ENCODE results near the gene KIF19. TPM values are rescaled to one million over a fixed set of nuclear protein-coding genes. Genes with fewer than 3 reads are reported as not detected.

Gene KIF19
- total RNA-seq, 1 experiment from 2014 or later: 0.15 TPM

DNA sequence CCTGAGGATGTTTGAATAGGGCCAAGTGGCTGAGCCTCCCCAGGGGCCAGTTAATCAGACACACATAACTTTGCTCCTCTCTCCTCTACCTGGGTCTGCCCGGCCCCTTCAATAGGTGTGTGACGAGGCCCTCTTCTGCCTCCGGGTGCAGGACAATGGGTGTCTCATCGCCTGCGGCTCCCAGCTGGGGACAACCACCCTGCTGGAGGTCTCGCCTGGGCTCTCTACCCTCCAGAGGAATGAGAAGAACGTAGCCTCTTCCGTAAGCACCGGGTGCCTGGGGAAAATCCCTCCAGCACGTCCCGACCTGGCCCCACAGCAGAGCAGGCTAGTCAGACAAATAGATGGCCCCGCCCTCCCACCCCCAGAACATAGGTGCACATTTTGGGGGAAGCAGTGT, 16.1 kb upstream of the KIF19 start:
- ChIA-PET POLR2A (no interaction called here), CTCF (interaction anchor here (0.6 kb wide), 1 partner anchor 51 kb away, joined by 3 read pairs; no protein-coding TSS in a partner anchor), RAD21 (ENCODE audit: low non-redundant PET in 1 of 2, low total read pairs in 2 of 2, uncharacterized antibody in 2 of 2, unreplicated experiment in 2 of 2) (no interaction called here)
- no peaks in the 10 kb centered on the region for H4K20me1 ChIP-seq (ENCODE audit: insufficient read depth)
- no peak overlapping the region for H3K4me3 ChIP-seq (replicated peaks in 1 of 2; ENCODE audit: low read depth in 1 of 2, low read length in 2 of 2)
- no TSS peak for BruUV-seq (replicated peaks)
- H3K36me3 ChIP-seq (ENCODE audit: control insufficient read depth in 1 of 2, insufficient read depth in 2 of 2, low read length in 2 of 2): no peaks in the 10 kb centered on the region
- DNase-seq (ENCODE audit: low read depth, low spot score) (no peak), ATAC-seq (no peak)
- no peaks in the 10 kb centered on the region for H3K27me3 ChIP-seq (ENCODE audit: insufficient read depth, low read length)
- H3K4me2 ChIP-seq (ENCODE audit: low read length): no peak overlapping the region
- intact Hi-C loops (cut with micrococcal nuclease): loop anchor here (10.0 kb wide), 1 partner anchor 295 kb away; no protein-coding TSS in a partner anchor
- H3K4me1 ChIP-seq (ENCODE audit: control insufficient read depth in 1 of 2, insufficient read depth in 2 of 2, low read length in 2 of 2): no peaks in the 10 kb centered on the region
- no peak overlapping the region for H3K9ac ChIP-seq (ENCODE audit: low read length)
- H3K79me2 ChIP-seq (ENCODE audit: insufficient read depth, low read length): no peaks in the 10 kb centered on the region
- TF ChIP-seq RAD21 (IDR thresholded peaks at IDR 0.05; ENCODE audit: low read depth) (no peak), EZH2 (IDR thresholded peaks at IDR 0.05) (no peak), SIN3A (IDR thresholded peaks at IDR 0.05; ENCODE audit: low read depth) (no peak), CTCF (IDR thresholded peaks at IDR 0.05 in 2 of 3, conservative IDR thresholded peaks at IDR 0.05 in 1 of 3; ENCODE audit: borderline replicate concordance in 1 of 3, insufficient read depth in 1 of 3, low read depth in 2 of 3, low read length in 2 of 3) (no peak), POLR2A (IDR thresholded peaks at IDR 0.05; ENCODE audit: borderline replicate concordance, extremely low read depth, insufficient read depth, insufficient read length) (no peak), ZFX (IDR thresholded peaks at IDR 0.05) (no peak), SRF (IDR thresholded peaks at IDR 0.05; ENCODE audit: low read depth) (no peak), YY1 (IDR thresholded peaks at IDR 0.05; ENCODE audit: extremely low read depth, insufficient replicate concordance, low read depth, low read length) (no peak), EZH2phosphoT487 (IDR thresholded peaks at IDR 0.05; ENCODE audit: borderline replicate concordance) (no peak), MAX (IDR thresholded peaks at IDR 0.05) (no peak), SP1 (IDR thresholded peaks at IDR 0.05; ENCODE audit: low read depth) (no peak), POLR2AphosphoS5 (IDR thresholded peaks at IDR 0.05; ENCODE audit: low read depth, low read length) (no peak), ZNF274 (IDR thresholded peaks at IDR 0.05; ENCODE audit: low read depth, low read length) (no peak), EGR1 (IDR thresholded peaks at IDR 0.05; ENCODE audit: low read depth) (no peak), REST (IDR thresholded peaks at IDR 0.05; ENCODE audit: low read depth) (no peak), CEBPB (IDR thresholded peaks at IDR 0.05; ENCODE audit: low read depth) (no peak), JUND (IDR thresholded peaks at IDR 0.05) (no peak), CBX3 (IDR thresholded peaks at IDR 0.05; ENCODE audit: low read depth) (no peak)
- TF ChIP-seq, protein P1, sequence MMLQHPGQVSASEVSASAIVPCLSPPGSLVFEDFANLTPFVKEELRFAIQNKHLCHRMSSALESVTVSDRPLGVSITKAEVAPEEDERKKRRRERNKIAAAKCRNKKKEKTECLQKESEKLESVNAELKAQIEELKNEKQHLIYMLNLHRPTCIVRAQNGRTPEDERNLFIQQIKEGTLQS (IDR thresholded peaks at IDR 0.05): no peak
- no peak overlapping the region for H3K27ac ChIP-seq (ENCODE audit: low read depth, low read length)
- H3K9me2 ChIP-seq (ENCODE audit: insufficient read depth): no peaks in the 10 kb centered on the region
- no peak overlapping the region for H2AFZ ChIP-seq (ENCODE audit: low read depth, low read length, poor library complexity, severe bottlenecking)
- no peaks in the 10 kb centered on the region for H3K9me3 ChIP-seq (ENCODE audit: control insufficient read depth in 1 of 2, insufficient read depth in 1 of 2, low read depth in 1 of 2, low read length in 2 of 2)
